HG03139 (cell line): ENCODE measurements around the gene APLN.

Experiments
- ATAC-seq: cut with Tn5 transposase; IDR thresholded peaks from one replicate; pipeline ENCODE4 v1.9.1; 2021; ENCODE audit not compliant: unreplicated experiment

Gene APLN

GRCh38 chrX:129642641-129643040 lies 12.1 kb downstream of the APLN start:
- no peak for ATAC-seq

DNA sequence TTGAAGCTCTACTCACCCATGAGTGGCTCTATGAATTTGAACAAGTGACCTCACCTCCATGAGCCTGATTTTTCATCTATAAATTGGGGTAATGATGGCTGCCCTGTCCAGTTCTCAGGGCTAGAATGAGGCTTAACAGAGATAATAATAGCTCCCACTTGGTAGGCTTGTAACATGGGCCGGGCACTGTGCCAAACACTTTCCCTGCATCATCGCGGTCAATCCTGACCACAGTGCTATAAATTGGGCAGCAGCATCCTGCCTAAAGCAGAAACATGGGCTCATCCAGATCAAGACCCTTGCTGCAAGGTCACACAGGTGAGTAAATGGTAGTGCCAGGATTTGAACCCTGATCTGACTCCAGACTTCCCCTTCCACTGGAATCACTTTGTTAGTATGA lies 12.8 kb downstream of the APLN start:
- no peak for ATAC-seq

DNA sequence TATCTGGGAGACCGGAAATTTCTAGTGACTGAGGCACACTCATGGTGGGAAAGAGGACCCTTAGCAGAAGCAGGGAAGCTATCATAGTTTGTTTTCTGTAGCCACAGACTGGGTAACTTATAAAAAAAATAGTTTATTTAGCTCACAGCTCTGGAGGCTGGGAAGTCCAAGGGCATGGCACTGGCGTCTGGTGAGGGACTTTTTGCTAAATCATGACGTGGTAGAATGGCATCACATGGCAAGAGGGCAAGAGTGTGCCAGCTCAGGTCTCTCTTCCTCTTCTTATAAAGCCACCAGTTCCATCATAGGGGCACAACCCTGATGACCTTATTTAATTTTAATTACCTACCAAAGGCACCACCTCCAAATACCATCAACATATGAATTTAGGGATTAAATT lies 13.3 kb downstream of the APLN start:
- no peak for ATAC-seq

DNA sequence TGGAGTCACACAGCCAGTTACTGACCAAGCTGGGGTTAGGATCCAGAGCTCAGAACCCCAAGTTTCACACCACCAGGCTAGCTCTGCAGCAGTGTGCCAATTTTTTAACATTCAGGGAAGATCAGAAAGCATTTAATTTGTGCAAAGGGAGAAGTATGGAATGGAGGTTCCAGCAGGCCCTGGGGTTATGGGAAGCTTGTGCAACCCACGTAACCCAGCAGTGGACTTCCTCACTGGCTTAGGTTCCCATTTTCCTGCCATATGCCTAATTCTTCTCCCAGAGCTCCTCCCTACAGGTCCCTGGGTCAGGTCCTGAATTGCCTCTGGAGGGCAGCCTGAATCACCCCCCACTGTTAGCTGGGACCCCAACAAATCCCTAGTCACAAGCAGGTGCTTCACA lies 14.0 kb downstream of the APLN start:
- no peak for ATAC-seq

DNA sequence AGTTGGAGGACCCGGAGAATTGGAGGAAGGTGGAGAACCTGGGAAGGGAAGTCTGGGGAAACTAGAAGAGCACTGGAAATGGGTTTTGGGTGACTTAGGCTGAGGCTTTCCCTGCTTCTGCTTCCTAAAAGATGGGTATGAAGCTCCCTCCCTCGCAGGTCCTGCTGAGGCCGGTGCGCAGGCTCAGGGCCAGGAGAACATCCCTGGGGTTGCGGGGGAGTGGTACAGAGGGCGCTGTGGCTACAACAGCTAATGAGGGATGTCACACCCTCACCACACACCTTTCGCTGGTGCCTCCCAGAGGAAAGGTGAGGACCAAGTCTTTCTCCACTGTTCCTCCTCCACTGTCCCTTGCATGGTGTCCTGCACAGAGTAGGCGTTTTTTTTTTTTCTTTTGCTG lies 15.8 kb downstream of the APLN start:
- no peak for ATAC-seq

DNA sequence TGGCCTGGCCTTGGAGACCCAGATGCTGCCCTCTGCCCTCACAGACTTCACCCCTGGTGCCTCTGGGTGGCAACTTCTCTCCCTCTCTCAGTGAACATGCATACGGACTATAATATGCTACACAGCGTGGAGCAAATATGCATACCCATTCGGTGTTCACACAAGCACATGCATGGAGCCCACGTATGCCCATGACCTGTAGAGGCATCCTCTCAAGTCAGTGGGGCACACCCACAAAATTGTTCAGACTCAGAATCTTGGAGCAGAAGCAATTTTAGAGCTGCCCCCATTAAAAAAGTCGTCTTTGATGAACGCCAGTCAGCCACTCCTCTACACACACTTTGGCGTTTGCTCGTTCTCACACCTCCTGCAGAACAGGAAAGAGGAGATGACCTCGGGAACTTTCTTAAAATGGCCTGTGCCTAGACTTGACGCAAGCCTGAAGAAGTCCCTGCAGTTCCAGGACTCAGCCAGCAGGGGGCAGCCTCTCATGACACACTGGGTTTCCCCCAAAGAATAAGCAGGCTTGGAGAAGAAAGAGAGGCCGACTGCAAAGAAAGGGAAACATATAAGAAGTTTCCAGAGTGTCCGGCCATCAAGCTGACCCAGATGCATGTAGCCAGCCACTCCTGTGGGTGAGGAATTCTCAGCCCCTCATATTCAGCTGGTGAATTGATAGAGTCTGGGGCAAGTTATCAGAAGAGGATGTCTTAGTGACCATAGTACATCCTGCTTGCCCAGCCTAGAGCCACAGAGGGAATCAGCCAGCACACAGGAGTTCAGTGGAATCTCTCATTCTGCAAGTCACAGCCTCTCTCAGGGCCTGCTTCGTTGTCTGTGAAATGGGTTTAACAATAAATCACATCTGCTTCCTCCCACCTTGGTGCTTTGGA lies 17.3 kb downstream of the APLN start:
- ATAC-seq, result no peak

DNA sequence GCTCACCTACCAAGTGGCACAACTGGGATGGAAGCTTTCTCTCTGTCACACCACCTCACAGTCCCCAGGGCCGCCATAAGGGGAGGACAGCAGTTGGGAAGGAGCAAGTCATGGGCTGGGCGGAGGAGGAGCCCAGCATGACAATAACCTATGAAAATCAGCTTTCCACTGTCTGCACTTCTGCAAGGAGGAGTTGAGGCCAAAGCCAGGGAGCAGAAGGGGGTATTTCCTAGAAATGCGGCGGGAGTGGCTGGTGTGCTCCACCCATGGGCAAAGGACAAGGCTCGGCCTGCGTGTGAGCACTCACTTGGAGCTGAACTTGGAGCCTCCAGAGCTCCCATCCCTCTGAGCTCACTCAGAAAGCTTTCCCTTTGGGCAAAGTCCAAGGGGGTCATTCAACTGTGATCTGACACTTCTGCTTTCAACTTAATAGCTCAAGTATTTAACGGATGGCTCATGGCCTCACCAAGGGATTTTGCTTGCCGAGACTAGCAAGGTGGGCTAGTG lies 18.5 kb downstream of the APLN start:
- ATAC-seq, result no peak

DNA sequence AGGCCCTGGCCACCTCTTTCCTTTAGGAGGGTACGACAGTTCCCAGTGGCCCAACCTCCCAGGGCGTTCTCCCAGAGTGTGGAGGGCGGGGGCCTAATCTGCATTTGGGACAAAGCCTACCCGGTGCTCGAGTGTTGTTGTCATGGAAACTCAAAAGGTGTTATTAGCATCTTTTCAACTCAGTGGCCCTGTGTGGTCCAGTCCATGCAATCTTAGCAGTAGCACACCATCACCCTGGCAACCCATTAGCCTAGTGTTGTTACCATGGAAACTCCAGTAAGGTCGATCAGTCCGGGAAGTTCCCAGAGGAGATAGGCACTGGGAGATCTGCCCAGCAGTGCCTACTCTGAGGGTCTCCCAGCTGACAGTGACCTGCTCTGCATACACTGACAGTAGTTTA lies 20.2 kb downstream of the APLN start:
- ATAC-seq, result no peak

DNA sequence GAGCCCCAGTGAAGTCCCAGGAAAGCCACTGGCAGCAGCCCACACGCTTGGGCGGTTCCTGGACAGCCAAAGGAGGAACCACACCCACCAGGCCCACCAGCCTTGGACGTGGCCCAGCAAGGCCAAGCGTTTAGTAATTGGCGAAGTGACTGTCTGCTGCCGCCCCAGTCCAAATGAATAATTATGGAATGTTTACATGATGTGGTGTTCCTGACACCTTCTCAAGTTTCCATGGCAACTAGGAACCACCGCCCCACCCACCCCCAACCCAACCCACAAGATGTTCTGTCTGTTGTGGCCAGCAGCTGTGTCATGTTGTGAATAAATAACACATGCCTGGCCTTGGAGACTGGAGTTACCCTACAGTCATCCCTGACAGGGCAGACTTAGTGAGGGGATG lies 22.3 kb downstream of the APLN start:
- ATAC-seq, result no peak

DNA sequence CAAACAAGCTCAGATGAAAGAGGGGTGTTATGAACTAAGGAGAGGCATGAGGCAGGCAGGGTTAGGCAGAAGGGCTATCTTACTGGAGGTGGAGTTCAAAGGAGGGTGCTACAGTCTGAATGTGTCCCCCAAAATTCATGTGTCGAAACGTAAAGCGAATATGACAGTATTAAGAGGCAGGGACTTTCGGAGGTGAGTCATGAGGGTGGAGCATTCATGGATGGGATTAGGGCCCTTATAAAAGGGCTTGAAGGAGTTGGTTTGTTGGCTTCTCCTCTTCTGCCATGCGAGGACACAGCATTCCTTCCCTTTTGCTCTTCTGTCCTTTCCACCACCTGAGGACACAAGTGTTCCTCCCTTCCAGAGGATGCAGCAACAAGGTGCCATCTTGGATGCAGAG lies 22.9 kb downstream of the APLN start:
- no peak for ATAC-seq

DNA sequence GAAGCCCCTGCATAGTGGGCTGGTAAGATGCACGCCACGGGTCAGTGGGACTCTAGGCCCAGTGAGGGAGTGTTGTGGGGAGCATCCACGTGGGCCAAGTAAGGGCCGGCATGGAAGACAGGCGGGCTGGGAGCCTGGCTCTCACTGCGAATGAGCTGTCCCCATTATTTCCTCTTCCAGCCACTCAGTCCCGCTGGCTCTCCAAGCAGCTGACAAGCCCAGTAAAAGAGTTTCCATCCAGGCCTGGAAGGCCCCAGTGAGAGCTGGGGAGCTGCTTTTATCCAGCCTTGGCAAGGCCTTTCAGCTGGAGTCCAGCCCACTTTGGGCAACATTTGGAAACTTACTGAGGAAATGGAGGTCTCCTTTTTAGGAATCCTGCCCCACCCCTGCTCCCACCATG lies 24.9 kb downstream of the APLN start:
- ATAC-seq, result no peak

DNA sequence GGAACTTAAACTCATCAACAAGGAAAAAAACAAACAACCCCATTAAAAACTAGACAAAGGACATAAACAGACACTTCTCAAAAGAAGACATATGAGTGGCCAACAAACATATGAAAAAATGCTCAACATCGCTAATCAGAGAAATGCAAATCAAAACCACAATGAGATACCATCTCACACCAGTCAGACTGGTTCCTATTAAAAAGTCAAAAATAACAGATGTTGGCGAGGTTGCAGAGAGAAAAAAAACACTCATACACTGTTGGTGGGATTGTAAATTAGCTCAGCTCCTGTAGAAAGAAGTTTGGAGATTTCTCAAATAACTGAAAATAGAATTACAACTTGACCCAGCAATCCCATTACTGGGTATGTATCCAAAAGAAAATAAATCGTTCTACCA lies 28.7 kb downstream of the APLN start:
- ATAC-seq, result no peak

DNA sequence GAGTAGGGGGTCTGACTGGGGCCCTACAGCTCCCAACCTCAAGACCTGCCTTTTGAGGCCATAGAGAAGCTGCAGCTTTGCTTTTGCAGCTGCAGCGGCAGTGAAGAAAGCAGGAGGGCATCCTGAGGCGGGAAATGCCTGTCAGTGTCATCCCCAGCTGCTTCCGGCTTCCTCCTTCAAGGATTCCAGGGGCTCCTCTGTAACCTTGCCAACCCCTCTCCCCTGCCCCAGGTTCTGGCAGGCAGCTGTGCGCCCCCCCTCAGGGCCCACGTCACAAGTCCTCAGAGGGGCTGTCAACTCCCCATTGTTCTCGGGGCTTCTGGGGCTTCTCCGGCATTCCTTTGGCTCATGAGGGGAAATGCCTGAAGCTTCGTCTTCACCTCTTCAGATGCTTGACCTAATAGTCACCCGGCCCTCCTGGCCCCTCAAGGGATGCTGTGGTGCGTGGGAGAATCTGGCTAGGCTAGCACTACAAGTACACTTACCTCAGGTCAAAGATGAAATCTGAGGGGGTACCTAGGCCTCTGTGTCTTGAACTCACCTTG lies 31.9 kb downstream of the APLN start:
- no peak for ATAC-seq

GRCh38 chrX:129618997-129619396 lies 35.8 kb downstream of the APLN start:
- no peak for ATAC-seq

DNA sequence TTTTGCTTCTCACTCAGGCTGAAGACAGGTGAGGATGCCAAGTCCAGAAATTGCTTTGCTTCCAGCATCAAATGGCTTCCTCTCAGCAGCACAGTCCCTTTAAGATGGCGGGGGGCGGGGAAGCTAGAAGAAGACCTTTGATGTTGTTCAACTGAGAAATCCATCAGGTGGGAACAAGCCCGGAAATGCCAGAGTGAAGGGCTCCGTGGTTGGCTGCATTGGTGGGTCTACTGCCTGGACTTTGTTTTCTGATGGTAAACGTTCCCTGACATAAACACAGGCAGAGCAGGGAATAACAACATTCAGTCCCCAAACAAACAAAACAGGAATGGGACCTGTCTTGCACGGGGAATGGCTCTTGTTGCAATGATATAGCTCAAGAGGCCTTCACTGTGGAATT lies 37.3 kb downstream of the APLN start:
- no peak for ATAC-seq

- ATAC-seq, result no peak
Measured at GRCh38 chrX:129614481-129615255, 40.1 kb downstream of the APLN start.

- ATAC-seq, result no peak
Measured at GRCh38 chrX:129613596-129613995, 41.2 kb downstream of the APLN start.

DNA sequence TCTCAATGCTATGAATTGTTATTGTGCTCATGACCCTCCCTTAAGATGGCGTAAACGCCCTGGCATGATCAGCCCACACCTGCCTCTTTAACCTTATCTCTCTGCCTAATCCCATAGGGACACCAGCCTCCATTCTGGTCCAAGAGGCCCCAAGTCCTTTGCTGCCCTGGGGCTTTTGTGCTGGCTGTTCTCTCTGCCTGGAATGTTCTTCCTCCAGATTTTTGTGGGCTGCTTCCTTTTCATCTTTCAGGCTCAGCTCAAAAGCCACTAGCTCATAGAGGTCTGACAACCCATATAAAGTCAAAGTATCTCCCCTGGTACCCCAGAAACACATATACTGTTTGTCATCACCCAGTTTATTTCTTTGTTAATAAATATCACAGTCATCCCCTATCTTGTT lies 42.4 kb downstream of the APLN start:
- no peak for ATAC-seq

- no peak for ATAC-seq
Measured at GRCh38 chrX:129609395-129609794, 45.4 kb downstream of the APLN start.

GRCh38 chrX:129608496-129608895 lies 46.3 kb downstream of the APLN start:
- ATAC-seq, result no peak

- no peak for ATAC-seq
Measured at GRCh38 chrX:129606918-129607317, 47.8 kb downstream of the APLN start.

DNA sequence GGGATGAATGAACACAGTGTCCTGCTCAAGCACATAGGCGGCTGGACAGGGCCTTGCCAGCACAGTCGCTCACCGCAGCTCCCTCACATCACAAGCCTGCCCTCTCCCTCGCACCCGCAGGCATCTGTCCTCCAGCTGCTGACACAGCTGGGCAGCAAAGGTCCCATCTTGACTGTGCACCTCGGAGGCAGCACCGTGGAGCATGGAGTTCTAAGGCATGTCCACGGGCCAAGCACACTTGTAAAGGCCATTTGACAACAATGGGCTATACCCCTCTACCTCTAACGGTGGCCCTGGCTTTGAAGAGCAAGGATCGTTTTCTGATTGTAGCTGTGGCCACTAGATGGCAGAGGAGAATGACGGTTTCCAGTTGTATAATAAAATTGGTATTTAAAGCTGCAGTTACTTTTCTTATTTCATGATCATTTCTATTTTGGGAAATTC lies 53.8 kb downstream of the APLN start:
- no peak for ATAC-seq
